ENCODE results near the gene SORCS3. TPM values are rescaled to one million over a fixed set of nuclear protein-coding genes. Genes with fewer than 3 reads are reported as not detected.

SORCS3 gene
- total and polyA plus RNA-seq, 4 donors, result 0.14 TPM; not detected in 3

DNA sequence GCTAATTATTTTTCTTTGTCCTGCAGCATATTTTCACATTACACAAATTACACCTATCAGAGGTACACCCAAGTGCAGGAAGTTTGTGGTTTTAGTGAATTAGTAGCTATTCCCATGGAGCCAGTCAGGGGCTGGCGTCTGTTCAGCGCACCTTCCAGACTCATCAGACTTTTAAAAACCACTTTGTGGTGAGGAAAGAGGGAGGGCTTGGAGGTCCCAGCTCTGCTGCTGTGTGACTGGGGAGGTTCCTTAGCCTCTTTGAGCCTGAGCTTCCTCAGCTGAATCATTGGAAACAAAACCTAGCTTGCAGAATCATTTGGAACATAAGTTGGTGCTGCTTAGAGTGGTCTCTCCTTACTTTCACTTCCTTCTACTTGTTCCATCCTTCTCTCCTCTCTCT is 175.4 kb downstream of the SORCS3 start:
- Histone ChIP-seq H3K27ac (ENCODE audit: low read depth in 1 of 2, low read length in 1 of 2) (no peak overlapping the region), H3K9ac (ENCODE audit: insufficient read depth in 1 of 2, low read length in 2 of 2) (no peak overlapping the region), H3K4me1 (ENCODE audit: control insufficient read depth in 5 of 5, insufficient read depth in 5 of 5, low read length in 5 of 5) (no peaks in the 10 kb centered on the region), H3K27me3 (ENCODE audit: control insufficient read depth in 3 of 3, insufficient read depth in 3 of 3, low read length in 2 of 3) (no peaks in the 10 kb centered on the region), H3K36me3 (ENCODE audit: control insufficient read depth in 4 of 4, insufficient read depth in 4 of 4, low read length in 4 of 4) (no peaks in the 10 kb centered on the region), H3K4me3 (no peak overlapping the region), H3K9me3 (ENCODE audit: control insufficient read depth in 4 of 4, insufficient read depth in 3 of 4, low read length in 3 of 4) (peaks cover 0 to 2% (median 0%) of the 10 kb centered on the region in 4 donors)
- TF ChIP-seq CTCF (IDR thresholded peaks at IDR 0.05; ENCODE audit: control extremely low read depth, extremely low read depth), result no peak
- DNase-seq, result no peak
- 71 to 76% methylated on average over 2 of the region's 2 CpGs for WGBS, 2 donors
- no peak for ATAC-seq (ENCODE audit: insufficient read depth, low FRiP score)

DNA sequence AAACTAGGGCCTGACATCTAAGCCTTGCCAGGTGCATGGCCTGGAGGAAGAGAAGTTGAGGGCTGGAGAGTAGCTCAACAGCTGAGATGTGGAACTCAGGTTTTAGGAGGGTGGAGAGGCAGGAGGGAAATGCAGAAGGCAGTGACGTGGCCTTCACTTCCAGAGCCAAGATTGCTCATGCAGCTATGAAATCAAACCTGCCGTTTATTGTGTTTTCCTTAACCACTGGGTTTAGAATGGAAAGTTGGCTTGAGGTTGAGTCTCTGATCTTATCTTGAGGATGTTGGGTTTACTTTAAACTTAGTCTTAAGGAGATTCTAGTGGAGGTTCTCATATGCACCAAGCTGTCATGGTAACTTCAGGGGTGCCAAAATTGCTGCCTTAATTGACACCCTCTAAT is 178.6 kb downstream of the SORCS3 start:
- H3K36me3 ChIP-seq (ENCODE audit: control insufficient read depth in 4 of 4, insufficient read depth in 4 of 4, low read length in 4 of 4), result no peaks in the 10 kb centered on the region
- 52 to 61% methylated on average over 2 of the region's 2 CpGs for WGBS, 2 donors

GRCh38 chr10:104822088-104822487 is 181.0 kb downstream of the SORCS3 start:
- Histone ChIP-seq H3K9ac (ENCODE audit: insufficient read depth in 1 of 2, low read length in 2 of 2) (no peak overlapping the region), H3K4me3 (no peak overlapping the region), H3K27ac (ENCODE audit: low read depth in 1 of 2, low read length in 1 of 2) (no peak overlapping the region), H3K4me1 (ENCODE audit: control insufficient read depth in 5 of 5, insufficient read depth in 5 of 5, low read length in 5 of 5) (no peaks in the 10 kb centered on the region), H3K9me3 (ENCODE audit: control insufficient read depth in 4 of 4, insufficient read depth in 3 of 4, low read length in 3 of 4) (peaks cover 0 to 3% (median 0%) of the 10 kb centered on the region in 4 donors), H3K27me3 (ENCODE audit: control insufficient read depth in 3 of 3, insufficient read depth in 3 of 3, low read length in 2 of 3) (no peaks in the 10 kb centered on the region), H3K36me3 (ENCODE audit: control insufficient read depth in 4 of 4, insufficient read depth in 4 of 4, low read length in 4 of 4) (no peaks in the 10 kb centered on the region)
- WGBS, 2 donors, result 47 to 51% methylated on average over 3 of the region's 3 CpGs
- no peak for DNase-seq
- no peak for TF ChIP-seq CTCF (IDR thresholded peaks at IDR 0.05; ENCODE audit: control extremely low read depth, extremely low read depth)
- no peak for ATAC-seq (ENCODE audit: insufficient read depth, low FRiP score)

More for the DNA sequence above, 178.6 kb downstream of the SORCS3 start:
- H3K9ac ChIP-seq (ENCODE audit: insufficient read depth in 1 of 2, low read length in 2 of 2), result no peak overlapping the region
- H3K27me3 ChIP-seq (ENCODE audit: control insufficient read depth in 3 of 3, insufficient read depth in 3 of 3, low read length in 2 of 3), result no peaks in the 10 kb centered on the region
- no peak overlapping the region for H3K27ac ChIP-seq (ENCODE audit: low read depth in 1 of 2, low read length in 1 of 2)
- no peak for DNase-seq
- no peak for ATAC-seq (ENCODE audit: insufficient read depth, low FRiP score)
- no peak for TF ChIP-seq CTCF (IDR thresholded peaks at IDR 0.05; ENCODE audit: control extremely low read depth, extremely low read depth)
- H3K4me3 ChIP-seq, result no peak overlapping the region
- H3K4me1 ChIP-seq (ENCODE audit: control insufficient read depth in 5 of 5, insufficient read depth in 5 of 5, low read length in 5 of 5), result no peaks in the 10 kb centered on the region
- H3K9me3 ChIP-seq (ENCODE audit: control insufficient read depth in 4 of 4, insufficient read depth in 3 of 4, low read length in 3 of 4), result peaks cover 0 to 3% (median 0%) of the 10 kb centered on the region in 4 donors

GRCh38 chr10:104824380-104825006 is 183.4 kb downstream of the SORCS3 start:
- Histone ChIP-seq H3K36me3 (ENCODE audit: control insufficient read depth in 4 of 4, insufficient read depth in 4 of 4, low read length in 4 of 4) (no peaks in the 10 kb centered on the region), H3K4me1 (ENCODE audit: control insufficient read depth in 5 of 5, insufficient read depth in 5 of 5, low read length in 5 of 5) (no peaks in the 10 kb centered on the region), H3K27ac (ENCODE audit: low read depth in 1 of 2, low read length in 1 of 2) (no peak overlapping the region), H3K9ac (ENCODE audit: insufficient read depth in 1 of 2, low read length in 2 of 2) (no peak overlapping the region), H3K27me3 (ENCODE audit: control insufficient read depth in 3 of 3, insufficient read depth in 3 of 3, low read length in 2 of 3) (no peaks in the 10 kb centered on the region), H3K9me3 (ENCODE audit: control insufficient read depth in 4 of 4, insufficient read depth in 3 of 4, low read length in 3 of 4) (peaks cover 0 to 3% (median 0%) of the 10 kb centered on the region in 4 donors), H3K4me3 (no peak overlapping the region)
- ATAC-seq (ENCODE audit: insufficient read depth, low FRiP score), result no peak
- WGBS, 2 donors, result 36 to 37% methylated on average over 6 of the region's 6 CpGs
- peak; percentile 67 to 82 (median 68) for DNase-seq
- no peak for TF ChIP-seq CTCF (IDR thresholded peaks at IDR 0.05; ENCODE audit: control extremely low read depth, extremely low read depth)

Data from lung (tissue), 12 donors.